Left ventricle myocardium inferior (tissue), 1 donor: Measurements from ENCODE around the gene SOCS2. TPM values are rescaled to one million over a fixed set of nuclear protein-coding genes. Genes with fewer than 3 reads are reported as not detected.
A peak's percentile ranks its signal among the peaks of the same experiment; 100 is the strongest.

Experiments
- DNase-seq: peaks from one replicate; pipeline ENCODE4 v3.0.0-alpha.2; 2020
- H3K27ac ChIP-seq: fragments of 200-600 bp; replicated peaks from 2 replicates; pipeline ENCODE4 v1.8.0; 2021
- H3K27me3 ChIP-seq: fragments of 200-600 bp; 2 replicates; pipeline ENCODE4 v1.8.0; 2021; ENCODE audit warnings: low read depth
- H3K36me3 ChIP-seq: fragments of 200-600 bp; 2 replicates; pipeline ENCODE4 v1.8.0; 2021
- H3K4me1 ChIP-seq: fragments of 200-600 bp; 2 replicates; pipeline ENCODE4 v1.8.0; 2021
- H3K4me3 ChIP-seq: fragments of 200-600 bp; 2 replicates; pipeline ENCODE4 v1.8.0; 2021; ENCODE audit warnings: mild to moderate bottlenecking, moderate library complexity
- H3K9me3 ChIP-seq: fragments of 200-600 bp; replicated peaks from 2 replicates; pipeline ENCODE4 v1.8.0; 2021
- CTCF ChIP-seq: fragments of 200-600 bp; IDR thresholded peaks from 2 replicates; pipeline ENCODE4 v1.8.0; 2021; ENCODE audit warnings: antibody characterized with exemption, mild to moderate bottlenecking, borderline replicate concordance
- intact Hi-C: fragments of 100-400 bp; cut with micrococcal nuclease; formaldehyde crosslinking; loops from one replicate; pipeline ENCODE4 v1.11.0; 2022
- total RNA-seq: library from RNA; stranded (reverse); fragmentation: NEBNext Ultra II Directional; extraction: Animal tissue kit (Norgen Biotek cat#: 25700); gene quantifications from one replicate; pipeline ENCODE4 v1.2.1, GENCODE V29; 2021
- donor health status: DM: no; HTN: yes; CAD: no; lungs with severe emphysema.

SOCS2 gene
- total RNA-seq, 1 donor from 2014 or later = 16.6 TPM

- H3K27me3 ChIP-seq = no peaks in the 10 kb centered on the region
- no peaks in the 10 kb centered on the region for H3K36me3 ChIP-seq
- H3K4me1 ChIP-seq = peaks cover 30% of the 10 kb centered on the region
- intact Hi-C loops = loop anchor here (5.0 kb wide), 1 partner anchor 146 kb away; no protein-coding TSS in a partner anchor
- no peaks in the 10 kb centered on the region for H3K9me3 ChIP-seq
- H3K27ac ChIP-seq = peak overlapping the region; percentile 90
- DNase-seq = peak; percentile 78
- no peak for TF ChIP-seq CTCF
- H3K4me3 ChIP-seq = peak overlapping the region; percentile 71
Measured at GRCh38 chr12:93591137-93591868, 18.8 kb downstream of the SOCS2 start.

- H3K4me3 ChIP-seq = peak overlapping the region; percentile 71
- H3K36me3 ChIP-seq = no peaks in the 10 kb centered on the region
- peaks cover 45% of the 10 kb centered on the region for H3K4me1 ChIP-seq
- no peaks in the 10 kb centered on the region for H3K9me3 ChIP-seq
- no peak for TF ChIP-seq CTCF
- H3K27ac ChIP-seq = peak overlapping the region; percentile 90
- intact Hi-C loops = loop anchor here (2.0 to 5.0 kb wide), 2 partner anchors 20 to 144 kb away; partner anchors contain the start of gene SOCS2
- DNase-seq = no peak
- H3K27me3 ChIP-seq = no peaks in the 10 kb centered on the region
Measured at GRCh38 chr12:93592641-93593406, 20.3 kb downstream of the SOCS2 start.

- no peaks in the 10 kb centered on the region for H3K9me3 ChIP-seq
- no peak for TF ChIP-seq CTCF
- no peaks in the 10 kb centered on the region for H3K36me3 ChIP-seq
- peaks cover 49% of the 10 kb centered on the region for H3K4me1 ChIP-seq
- peak overlapping the region; percentile 71 for H3K4me3 ChIP-seq
- H3K27ac ChIP-seq = peak overlapping the region; percentile 90
- no peaks in the 10 kb centered on the region for H3K27me3 ChIP-seq
- no peak for DNase-seq
- intact Hi-C loops = loop anchor here (2.0 to 5.0 kb wide), 2 partner anchors 21 to 143 kb away; partner anchors contain the start of gene SOCS2
Measured at GRCh38 chr12:93593843-93594242, 21.4 kb downstream of the SOCS2 start.

GRCh38 chr12:93594766-93595311 is 22.4 kb downstream of the SOCS2 start:
- Histone ChIP-seq H3K4me1 (peaks cover 49% of the 10 kb centered on the region), H3K27me3 (no peaks in the 10 kb centered on the region), H3K36me3 (no peaks in the 10 kb centered on the region), H3K4me3 (peak overlapping the region; percentile 71), H3K9me3 (no peaks in the 10 kb centered on the region), H3K27ac (peak overlapping the region; percentile 90)
- DNase-seq = no peak
- intact Hi-C loops = loop anchor here (5.0 kb wide), 1 partner anchor 142 kb away; no protein-coding TSS in a partner anchor
- no peak for TF ChIP-seq CTCF

- Histone ChIP-seq H3K27ac (peak overlapping the region; percentile 90), H3K9me3 (no peaks in the 10 kb centered on the region), H3K27me3 (no peaks in the 10 kb centered on the region), H3K4me1 (peaks cover 49% of the 10 kb centered on the region), H3K4me3 (peak overlapping the region; percentile 71), H3K36me3 (no peaks in the 10 kb centered on the region)
- intact Hi-C loops = no loop called here
- TF ChIP-seq CTCF = no peak
- DNase-seq = no peak
Measured at GRCh38 chr12:93595351-93595750, 22.9 kb downstream of the SOCS2 start.
